Suppressor macrophage treated with lipopolysaccharide for 1 hour (primary cell): ENCODE measurements around the gene EYS.

Experiments
- DNase-seq, 3 donors: peaks; one replicate each; pipeline ENCODE4 v3.0.0-alpha.2; 2020 to 2022

EYS gene

DNA sequence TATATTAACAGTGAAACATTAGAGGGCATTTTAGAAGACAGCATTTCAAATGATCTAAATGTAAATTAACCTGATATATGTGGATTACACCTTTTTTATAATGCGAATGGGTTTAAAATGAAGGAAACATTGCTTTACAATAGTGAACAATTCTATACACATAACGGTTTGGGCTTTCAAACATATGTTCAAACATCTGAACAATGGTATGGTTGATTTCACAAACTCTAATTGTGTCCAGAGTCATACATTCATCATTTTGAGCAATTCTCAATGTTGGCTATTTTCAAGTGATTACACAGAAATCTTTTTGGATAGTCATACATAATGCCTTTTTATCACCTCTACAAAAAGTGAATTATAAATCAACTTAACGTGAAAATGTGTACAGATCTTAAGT is 1493.3 kb downstream of the EYS start:
- DNase-seq = no peak

DNA sequence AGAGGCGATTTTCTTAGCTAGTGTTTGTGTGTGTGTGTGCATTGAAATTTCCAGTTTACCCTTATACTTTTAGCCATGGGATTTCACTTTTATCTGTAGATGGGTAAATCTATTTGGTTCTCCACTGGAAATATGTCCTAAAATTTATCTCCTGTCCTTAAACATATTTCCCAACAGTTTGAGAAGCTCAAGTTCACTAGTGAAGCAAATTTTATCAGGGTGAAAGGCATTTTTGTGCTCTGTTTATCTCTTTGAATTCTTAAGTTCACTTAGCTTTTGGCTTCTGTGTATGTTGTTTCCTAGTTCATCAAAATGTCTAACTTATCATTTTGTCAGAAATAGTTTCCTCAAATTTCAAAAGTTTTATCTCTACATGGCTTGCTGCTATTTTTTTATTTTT is 1509.8 kb downstream of the EYS start:
- no peak for DNase-seq

DNA sequence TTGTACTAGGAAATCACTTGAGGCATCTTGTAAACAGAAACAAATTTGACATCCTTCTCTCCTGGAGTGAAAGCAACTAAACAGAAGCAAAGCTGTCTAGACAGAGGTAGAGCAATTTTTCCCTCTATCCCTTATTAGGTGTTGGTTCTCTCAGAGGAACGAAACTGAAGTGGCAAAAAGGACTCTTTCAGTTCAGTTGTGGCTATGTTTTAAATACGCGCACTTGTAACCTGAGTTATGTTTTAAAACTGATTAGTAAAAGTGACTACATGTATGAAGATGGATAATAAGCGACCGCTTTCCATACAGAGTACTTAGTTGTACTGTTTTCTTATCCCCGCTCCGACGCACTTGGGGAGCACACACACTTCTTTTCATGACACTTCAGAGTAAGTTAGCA is 1520.4 kb downstream of the EYS start:
- no peak for DNase-seq

DNA sequence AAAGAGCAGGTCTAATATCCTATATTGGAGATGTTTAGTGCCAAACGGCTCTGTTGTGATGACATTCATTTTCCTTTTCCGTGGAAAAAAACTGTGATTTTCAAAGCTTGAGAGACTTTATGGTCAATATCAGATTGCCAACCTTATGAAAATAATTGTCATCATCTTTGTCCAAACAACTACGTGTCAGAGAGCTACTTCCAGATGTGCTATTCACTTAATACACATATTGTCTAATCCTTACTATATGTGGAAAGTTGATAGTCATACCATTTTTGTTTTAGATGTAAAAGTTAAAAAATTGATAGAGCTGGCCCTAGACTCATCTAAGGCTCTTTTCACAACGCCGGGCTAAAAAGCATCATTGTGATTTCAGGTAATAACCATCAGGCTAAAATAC is 1521.4 kb downstream of the EYS start:
- no peak for DNase-seq

DNA sequence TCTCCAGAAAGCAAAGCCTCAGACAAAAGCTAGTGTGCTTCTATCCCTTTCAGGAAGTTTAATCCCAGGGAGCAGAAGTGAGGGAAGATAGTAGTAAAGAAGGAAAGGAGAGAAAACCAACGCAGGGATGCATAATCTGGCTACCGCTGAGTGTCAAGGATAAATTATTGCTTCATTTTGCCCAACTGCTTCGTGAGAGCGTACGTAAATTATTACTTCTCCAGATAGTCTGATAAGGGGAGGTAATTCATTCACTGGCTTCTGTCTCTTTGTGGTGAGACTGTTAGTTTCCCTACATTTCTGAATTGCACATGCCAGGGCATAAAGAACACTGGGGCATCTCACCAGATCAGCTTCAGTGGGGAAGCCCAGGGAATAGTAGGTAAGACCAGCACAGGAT is 1531.7 kb downstream of the EYS start:
- no peak for DNase-seq

DNA sequence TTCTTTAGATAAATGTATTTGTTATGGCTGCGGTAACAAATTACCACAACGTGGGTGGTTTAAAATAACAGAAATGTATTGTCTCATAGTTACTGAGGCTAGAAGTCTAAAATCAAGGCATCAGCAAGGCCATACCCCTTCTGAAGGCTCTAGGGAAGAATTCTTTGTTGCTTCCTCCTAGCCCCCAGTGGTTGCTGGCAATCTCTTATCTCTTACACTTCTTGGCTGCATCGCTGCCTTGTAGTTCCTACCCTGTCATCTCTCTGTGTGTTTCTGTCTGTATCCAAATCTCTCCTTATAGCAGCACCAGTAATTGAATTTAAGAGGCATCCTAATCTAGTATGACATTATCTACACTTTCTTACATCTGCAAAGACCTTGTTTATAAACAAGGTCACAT is 1536.7 kb downstream of the EYS start:
- no peak for DNase-seq

DNA sequence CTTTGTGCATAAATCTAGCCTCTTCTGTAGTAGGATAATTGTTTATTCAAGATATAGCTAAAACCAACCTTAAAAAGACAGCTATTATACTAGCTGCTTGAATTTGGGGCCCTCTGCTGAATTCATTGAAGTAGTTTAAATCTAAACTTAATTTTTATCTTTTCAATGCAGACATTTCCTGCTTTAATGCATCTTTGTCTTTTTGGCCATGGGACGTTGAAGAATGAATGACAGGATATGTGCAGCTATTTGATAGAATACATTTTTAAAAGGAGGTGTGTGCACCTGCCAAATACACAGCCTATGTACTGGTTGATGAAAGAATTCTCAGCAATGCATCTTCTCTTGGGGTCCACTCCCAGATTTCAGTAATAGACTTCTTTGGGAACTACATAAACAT is 1546.5 kb downstream of the EYS start:
- no peak for DNase-seq

DNA sequence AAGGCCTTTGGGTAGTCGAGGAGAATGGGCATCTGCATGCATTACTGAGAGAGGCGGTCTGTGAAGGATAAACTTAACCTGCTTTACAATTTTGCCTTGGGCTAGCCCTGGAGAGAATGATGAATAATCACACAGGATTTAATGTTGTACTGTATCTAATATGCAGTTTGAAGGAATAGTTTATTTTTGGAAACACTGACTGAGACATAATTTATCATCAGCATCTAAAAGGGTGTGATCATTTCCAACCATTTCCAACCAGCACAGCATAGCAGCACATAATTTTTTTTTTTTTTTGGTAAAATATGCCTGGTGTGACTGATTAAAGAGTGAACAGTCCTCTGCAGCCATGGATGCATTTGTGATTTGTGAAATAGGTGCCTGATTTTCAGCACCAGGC is 1552.0 kb downstream of the EYS start:
- DNase-seq = no peak

DNA sequence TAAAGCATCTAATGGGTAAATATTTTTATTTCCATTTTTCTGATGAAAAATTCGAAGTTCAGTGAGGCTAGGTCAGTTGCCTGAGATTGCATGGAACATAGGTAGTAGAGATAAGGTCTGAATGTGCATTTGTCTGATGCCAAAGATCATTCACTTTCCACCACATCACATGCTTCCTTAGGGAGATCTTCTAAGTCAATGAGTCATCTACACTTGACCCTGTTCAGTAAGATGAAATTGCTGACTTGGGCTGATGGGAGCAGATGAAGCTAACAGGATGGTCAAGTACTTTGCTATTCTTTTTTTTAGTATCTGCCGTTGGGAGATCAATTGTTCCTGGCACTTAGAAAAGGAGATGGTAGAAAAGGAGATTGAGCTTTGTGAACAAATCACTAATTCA is 1560.2 kb downstream of the EYS start:
- no peak for DNase-seq

DNA sequence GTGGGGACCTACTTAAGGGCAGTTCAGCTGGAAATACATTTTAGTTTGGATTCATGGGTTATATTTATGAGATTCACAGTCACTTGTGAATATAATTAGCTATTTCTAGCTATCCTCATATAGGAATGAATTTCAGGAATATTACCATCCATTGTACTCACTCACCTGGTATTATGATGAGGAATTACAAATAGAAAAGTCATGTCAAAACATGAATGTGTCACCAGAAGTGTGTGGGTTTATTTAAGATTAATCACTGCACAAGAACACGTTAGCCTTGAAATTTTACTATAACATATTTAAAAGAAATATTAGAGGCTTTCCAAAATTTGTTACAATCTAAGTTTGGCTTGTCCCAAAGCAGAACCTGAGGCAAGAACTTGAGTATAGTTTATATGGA is 1560.9 kb downstream of the EYS start:
- DNase-seq = no peak

DNA sequence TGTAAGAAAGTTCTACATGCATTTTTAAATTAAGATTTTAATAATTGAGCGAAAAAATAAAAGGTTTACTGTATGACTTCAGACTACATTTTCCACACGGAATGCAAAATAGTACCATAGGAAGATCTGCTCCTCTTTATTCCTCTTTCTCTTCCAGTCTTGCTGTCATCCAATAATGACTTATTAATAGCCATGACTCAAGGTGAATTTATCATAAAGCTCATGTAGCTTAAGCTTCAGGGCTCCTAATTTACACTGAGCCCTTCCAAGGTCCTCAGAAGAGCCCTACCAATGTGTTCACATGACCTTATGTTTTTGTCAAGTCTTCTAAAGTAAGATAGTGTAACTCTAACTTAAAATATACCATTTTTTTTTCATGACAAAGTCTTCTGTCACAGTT is 1561.4 kb downstream of the EYS start:
- DNase-seq = no peak

DNA sequence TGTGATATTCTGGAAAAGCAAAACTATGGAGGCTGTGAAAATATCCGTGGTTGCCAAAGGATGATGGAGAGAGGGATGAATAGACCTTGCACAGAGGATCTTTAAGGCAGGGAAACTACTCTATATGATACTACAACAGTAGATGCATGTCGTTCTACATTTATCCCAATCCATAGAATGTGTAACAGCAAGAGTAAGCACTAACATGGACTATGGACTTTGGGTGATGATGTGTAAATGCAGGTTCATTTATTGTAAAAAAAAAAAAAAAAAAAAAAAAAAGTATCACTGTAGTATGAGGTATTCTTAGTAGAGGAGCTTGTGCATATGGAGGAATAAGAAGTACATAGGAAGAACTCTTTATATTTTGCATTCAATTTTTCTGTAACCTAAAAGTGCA is 1563.9 kb downstream of the EYS start:
- DNase-seq = no peak

DNA sequence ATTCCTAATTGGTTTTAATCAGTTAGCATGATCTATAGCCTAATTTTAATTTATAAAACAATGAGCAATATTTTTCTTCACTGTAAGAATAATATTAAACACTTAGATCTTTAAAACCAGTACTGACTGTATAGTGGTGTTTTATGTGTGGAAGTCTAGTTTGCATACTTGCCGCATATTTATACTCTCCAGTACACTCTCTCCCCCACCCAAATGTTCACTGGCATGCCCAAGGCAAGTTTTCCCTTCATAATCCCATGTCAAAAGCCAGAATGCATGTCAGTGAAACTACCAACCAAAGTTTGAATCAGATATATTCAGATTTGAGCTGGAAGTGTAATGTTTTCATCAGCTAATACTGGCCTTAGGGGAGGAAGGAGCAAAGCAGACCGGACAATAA is 1565.3 kb downstream of the EYS start:
- no peak for DNase-seq

DNA sequence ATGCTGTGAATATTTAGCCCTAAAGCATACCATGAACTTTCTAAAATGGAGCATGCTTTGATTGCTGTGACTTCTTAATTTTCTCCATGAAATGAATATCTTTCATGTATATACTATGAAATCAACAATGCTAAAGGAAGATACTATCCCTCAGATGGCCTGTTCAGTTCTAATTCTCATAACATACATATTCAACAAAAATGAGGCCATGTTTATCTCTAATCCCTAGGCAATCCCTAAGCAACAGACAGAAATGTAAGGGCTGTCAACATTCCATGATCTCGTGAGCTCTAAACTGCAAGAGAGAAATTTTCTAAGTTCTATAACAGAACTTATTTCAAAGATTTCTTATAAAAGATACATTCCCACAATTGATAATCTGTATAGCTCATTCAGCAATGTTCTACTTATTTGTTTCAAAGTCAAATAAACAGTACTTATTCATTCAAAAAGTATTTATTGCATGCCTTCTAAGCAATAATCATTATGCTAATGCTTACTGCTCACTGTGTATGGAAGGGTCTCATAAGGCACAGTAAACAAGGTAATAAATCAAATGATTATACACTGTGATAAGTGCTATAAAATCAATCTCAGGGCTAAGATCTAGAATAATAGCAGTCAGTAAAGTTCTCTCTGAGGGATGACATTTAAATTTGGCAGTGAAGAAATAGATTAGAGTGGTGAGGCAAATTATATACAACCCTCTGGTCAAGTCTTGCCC is 1578.6 kb downstream of the EYS start:
- no peak for DNase-seq

DNA sequence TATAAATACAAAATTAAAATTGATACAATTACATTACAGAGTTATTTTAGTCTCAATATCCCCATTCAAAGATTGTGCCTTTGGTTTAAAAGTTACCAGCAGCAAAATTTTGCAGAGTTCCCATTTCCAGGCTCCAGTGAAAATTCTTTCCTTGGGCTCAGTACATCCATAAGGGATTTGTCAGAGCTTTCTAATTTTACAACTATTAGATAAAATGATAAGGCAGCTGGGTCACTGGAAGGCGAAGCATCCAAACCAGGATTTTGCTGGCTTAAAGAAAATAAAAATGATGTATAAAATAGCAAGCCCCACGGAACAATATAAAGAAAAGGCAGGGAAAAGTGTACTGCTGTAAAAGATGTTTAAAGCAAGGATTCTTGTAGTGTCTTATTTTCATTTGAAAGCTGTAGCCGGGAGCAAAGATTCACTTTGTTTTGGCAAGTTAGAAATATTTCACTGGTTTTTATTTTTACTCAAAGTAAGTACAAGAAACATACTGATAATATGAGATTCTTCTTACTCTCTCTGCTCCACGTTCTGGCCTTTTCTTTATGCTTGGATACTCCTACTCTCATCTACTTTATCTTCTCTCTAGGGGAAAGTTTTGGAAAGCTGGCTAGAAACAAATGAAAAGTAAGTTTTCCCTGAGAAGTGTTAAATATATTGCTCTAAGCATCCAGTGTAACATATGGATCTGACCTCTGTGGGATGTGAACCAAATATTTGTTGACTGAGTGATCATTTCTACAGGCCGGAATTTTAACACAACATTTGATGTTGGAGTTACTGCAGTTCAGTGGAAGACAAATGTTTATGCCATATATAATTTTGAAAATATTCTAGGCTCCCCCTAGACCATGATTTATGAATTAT is 1583.0 kb downstream of the EYS start:
- DNase-seq = no peak

DNA sequence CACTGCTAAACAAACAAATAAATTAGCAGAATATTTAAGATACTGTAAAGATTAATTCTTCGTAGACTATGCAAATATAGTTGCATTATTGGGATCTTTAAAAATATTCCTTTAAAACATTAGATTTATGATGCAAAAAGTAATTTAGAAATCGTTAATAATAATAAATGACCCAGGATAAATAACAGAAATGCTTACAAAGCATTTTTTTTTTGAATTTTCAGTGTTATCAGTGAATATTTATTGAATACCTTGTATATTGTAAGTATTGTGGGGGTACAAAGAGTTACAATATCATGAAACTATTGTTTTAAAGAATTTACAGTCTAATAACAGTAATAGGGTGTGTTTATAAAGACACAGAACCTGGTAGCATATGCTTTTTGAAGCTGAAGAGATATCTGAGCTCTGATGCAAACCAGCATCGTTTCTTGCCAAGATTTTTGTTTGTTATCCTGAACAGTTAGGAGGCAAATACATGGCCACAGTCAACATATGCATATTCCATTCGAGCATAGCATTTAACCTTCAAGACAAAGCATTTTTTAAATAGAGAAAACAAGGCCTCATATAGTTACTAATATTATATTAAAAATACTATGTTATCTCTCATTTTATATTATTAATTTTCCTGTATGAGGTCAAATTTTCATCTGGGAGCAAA is 1584.2 kb downstream of the EYS start:
- DNase-seq = no peak

DNA sequence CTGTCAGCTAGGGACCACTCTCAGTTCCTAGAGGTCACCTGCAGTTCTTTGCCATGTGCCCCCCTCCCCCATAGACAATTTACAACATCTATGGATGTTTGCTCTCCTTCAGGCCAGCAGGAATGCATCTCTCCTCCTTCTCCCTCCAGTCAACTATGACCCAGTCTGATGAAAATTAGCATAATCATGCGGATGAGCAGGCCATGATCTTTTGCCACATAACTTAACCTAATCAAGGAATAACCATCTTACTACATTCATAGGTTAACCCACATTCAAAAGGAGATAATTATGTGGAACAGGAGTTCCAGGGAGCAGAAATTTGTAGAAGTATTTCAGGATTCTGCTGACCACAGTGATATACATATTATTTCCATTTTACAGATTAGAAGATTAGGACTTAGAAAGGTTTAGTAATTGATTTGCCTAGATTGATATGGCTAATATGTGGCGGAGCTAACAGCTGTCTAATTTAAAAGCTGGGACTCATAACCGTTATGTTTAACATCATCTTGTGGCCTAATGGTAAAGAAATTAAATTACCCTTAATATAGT is 1585.9 kb downstream of the EYS start:
- DNase-seq = no peak

DNA sequence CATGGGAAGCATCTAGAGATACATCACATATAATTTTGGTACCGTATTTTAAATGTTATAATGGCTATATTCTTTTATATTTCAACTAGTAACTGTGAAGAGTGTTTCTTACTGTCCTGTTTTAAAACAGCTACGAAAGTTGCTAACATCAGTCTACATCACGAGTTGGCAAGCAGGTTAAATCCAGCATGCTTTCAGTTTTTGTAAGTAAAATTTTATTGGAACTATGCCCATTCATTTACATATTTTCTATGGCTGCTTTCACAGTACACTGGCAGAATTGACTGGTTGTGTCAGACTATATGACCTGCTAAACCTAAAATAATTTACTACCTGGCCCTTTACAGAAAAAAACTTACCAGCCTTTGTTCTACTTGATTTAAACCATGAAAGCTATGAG is 1593.3 kb downstream of the EYS start:
- DNase-seq = no peak

DNA sequence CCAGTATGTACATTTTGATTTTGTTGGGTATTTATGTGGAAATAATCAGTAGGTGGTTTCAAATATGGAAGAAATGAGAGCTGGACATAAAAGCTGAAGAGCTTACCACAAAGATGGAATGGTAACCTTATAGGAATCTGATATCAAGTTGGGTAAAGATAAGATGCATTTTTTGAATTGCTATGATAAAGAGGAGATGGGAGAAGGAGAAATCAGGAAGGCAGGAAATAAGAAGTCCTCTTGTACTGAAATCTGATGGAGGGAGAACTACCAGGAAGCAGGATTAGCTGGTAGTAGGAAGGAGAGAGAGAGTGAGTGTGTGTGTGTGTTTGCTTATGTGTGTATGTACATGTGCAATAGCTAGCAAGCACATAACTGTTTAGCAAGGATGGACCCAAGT is 1603.0 kb downstream of the EYS start:
- DNase-seq = no peak

DNA sequence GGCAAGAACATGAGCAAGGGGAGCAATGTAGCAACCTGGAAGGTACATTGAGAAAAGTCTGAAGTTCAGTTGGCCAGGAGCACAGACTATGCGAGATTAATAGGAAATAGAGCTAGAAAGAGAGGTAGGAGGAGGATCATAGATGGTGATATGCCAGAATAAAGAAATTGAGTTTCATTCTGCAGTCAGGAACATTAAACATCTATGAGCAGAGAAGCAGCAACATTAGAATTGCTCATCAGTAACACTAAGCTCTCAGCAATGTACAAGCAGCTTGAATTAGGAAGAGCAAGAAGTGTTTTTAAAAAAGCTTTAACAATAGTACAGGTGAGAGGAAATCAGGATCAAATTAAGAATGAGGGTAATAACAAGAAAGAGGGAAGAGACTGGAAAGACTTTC is 1603.5 kb downstream of the EYS start:
- DNase-seq = no peak

DNA sequence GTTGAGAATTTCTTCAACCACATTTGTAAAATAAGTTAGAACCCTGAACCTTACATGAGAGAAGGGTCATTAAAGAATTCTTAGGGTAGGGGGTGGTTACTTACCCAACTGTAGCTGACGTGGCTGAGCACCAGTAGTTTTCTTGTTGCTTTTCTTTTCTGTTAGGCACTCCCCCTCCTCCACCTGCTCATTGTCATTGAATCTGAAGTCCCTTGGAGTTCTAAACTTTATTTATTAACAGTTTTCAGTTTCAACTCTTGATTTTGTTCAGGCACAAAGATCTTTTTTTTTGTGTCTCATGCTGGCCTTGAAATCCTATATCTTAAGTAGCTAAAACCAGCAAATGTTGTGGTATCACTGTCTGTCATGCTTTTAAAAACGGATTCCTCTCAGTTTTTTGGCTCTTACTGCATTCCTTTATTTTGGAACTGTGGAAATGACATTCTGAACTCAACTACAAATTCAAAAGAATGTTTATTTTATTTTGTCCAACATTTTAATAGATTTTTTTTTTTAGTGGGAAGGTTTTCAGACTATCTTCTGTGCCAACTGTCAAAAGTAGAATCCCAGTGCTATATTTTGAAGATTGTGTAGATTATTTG is 1606.2 kb downstream of the EYS start:
- DNase-seq = no peak

DNA sequence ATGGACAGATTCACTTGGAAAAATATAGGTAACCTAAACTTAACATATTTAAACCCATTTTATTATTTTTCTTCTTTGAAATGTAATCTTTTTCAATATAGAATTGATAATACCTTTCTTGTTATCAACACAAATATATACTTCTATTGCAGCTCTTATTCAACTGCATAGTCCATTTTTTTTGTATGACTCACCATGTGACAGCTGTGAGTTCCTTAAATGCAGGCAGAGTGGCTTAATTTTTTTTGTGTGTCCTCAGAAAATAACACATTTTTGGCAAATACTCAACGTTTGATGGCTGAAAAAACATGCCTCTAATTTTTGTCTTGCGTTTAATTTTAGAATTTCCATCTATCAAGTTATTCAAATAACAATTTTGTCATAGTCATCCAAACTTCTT is 1616.7 kb downstream of the EYS start:
- DNase-seq = no peak

DNA sequence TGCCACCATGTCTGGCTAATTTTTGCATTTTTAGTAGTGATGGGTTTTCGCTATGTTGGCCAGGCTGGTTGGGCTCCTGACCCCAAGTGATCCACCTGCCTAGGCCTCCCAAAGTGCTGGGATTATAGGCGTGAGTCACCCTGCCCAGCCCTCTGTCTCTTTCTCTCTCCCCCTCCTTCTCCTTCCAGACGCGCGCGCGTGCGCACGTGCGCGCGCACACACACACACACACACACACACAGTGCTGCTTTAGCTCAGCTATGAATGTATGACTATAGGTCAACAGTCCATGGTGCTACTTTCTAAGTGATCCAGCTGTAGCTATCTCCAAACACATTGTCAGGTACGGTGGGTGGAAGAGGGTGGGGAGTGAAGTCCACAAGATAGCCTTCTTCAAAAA is 1621.9 kb downstream of the EYS start:
- no peak for DNase-seq
